Central memory CD8-positive, alpha-beta T cell (primary cell): ENCODE results near the gene TRAK1.
A peak's percentile ranks its signal among the peaks of the same experiment; 100 is the strongest.

Source experiments
- ATAC-seq: fragments of 150-1000 bp; cut with Tn5 transposase; replicated peaks from 2 replicates; pipeline ENCODE4 v1.10.0; 2022; ENCODE audit warnings: mild to moderate bottlenecking, moderate FRiP score, moderate number of reproducible peaks; ENCODE audit not compliant: poor library complexity, severe bottlenecking; ENCODE audit errors: extremely low read depth
- DNase-seq, 2 donors: peaks; one replicate each; pipeline ENCODE4 v3.0.0; 2021; ENCODE audit warnings: low spot score in 2 of 2
- H3K27ac Mint-ChIP-seq: one replicate; pipeline ENCODE4 v1.8.0; 2022; ENCODE audit warnings: low read depth, mild to moderate bottlenecking, moderate library complexity, mixed read lengths
- H3K27me3 Mint-ChIP-seq: one replicate; pipeline ENCODE4 v1.8.0; 2022; ENCODE audit warnings: mixed read lengths
- H3K36me3 Mint-ChIP-seq: one replicate; pipeline ENCODE4 v1.8.0; 2022; ENCODE audit warnings: mild to moderate bottlenecking, moderate library complexity, mixed read lengths; ENCODE audit not compliant: insufficient read depth
- H3K4me1 Mint-ChIP-seq: one replicate; pipeline ENCODE4 v1.8.0; 2022; ENCODE audit warnings: mixed read lengths
- H3K4me3 Mint-ChIP-seq: one replicate; pipeline ENCODE4 v1.8.0; 2022; ENCODE audit warnings: mild to moderate bottlenecking, moderate library complexity, mixed read lengths
- H3K9me3 Mint-ChIP-seq: one replicate; pipeline ENCODE4 v1.8.0; 2022; ENCODE audit warnings: mixed read lengths

The TRAK1 gene

DNA sequence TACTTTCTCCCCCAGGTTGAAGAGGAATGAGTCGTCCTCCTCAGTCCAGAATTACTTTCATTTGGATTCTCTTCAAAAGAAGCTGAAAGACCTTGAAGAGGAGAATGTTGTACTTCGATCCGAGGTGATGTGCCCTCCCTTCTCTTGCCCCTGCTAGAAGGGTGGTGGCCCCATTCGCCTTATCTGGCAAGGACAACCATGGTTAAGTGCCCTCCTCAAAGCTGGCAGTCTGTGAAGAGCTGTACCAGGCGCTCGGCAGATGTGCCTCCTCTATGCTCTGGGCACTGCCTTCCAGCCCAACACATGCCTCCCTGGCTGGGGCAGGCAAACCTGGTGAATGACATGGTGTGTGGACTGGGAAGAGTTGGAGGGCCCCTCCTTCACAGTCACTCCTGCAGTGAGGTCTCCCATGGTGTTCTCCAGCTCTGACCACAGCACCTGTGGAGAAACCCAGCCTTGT is 97.9 kb downstream of the TRAK1 start:
- H3K27me3 Mint-ChIP-seq, result no peaks in the 10 kb centered on the region
- no peak for DNase-seq
- ATAC-seq, result no peak
- peaks cover 25% of the 10 kb centered on the region for H3K4me1 Mint-ChIP-seq
- H3K9me3 Mint-ChIP-seq, result no peaks in the 10 kb centered on the region
- no peak overlapping the region for H3K27ac Mint-ChIP-seq
- H3K36me3 Mint-ChIP-seq, result peaks cover 6% of the 10 kb centered on the region
- H3K4me3 Mint-ChIP-seq, result no peak overlapping the region

DNA sequence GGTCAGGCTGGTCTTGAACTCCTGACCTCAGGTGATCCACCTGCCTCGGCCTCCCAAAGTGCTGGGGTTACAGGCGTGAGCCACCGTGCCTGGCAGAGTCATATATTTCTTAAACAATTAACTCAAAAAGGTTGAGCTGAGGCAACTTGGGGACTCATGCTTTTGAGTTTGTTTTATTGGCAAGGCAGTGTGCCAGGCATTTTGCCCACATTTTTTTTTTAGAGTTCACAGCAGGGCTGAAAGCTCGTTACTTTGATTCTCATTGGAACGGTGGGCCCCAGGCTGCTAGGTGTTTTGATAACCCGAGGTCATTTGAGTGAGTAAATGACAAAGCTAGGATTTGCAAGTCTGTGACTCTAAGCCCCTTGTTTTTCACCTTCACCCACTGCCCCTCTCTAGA is 98.6 kb downstream of the TRAK1 start:
- Mint-ChIP-seq H3K27ac (no peak overlapping the region), H3K36me3 (peaks cover 6% of the 10 kb centered on the region), H3K4me1 (peaks cover 25% of the 10 kb centered on the region), H3K9me3 (no peaks in the 10 kb centered on the region), H3K27me3 (no peaks in the 10 kb centered on the region), H3K4me3 (no peak overlapping the region)
- no peak for ATAC-seq
- DNase-seq, result no peak

DNA sequence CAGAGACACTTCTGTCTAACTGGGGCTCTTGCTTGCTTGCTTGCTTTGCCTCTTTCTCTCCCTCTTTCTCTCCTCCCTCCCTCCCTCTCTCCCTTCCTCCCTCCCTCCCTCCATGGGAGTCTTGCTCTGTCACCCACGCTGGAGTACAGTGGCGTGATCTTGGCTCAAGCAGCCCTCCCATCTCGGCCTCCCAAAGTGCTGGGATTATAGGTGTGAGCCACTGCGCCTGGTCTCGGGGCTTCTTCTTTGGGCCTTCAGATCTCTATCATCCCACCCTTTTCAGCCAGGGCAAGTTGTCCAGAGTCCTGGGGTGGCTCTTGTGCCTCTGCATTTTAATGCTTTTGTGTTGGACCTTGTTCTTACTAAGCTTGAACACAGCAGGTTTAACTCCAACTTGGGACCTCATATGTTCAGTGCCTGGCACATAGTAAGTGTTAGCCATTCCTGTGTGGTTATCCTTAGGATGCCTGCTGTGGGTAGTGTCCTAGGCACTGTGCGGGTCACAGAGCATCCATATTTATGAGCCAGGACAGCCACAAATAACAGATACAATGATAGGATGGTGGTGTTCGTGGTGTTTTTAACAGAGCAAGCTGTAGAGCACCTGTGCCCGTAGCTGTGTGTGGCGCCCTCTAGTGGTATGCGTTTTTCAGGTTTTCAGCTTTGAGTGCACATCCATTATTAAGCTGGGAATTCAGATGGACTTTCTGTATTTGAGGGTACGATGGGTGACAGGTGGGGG is 99.7 kb downstream of the TRAK1 start:
- H3K27ac Mint-ChIP-seq, result no peak overlapping the region

GRCh38 chr3:42191443-42191747 is 100.2 kb downstream of the TRAK1 start:
- Mint-ChIP-seq H3K27me3 (no peaks in the 10 kb centered on the region), H3K4me1 (peaks cover 25% of the 10 kb centered on the region), H3K36me3 (peaks cover 12% of the 10 kb centered on the region), H3K9me3 (no peaks in the 10 kb centered on the region), H3K27ac (no peak overlapping the region), H3K4me3 (no peak overlapping the region)
- no peak for ATAC-seq
- no peak for DNase-seq

More for the DNA sequence above, 99.7 kb downstream of the TRAK1 start:
- peaks cover 25% of the 10 kb centered on the region for H3K4me1 Mint-ChIP-seq
- DNase-seq (peak; percentile 52 to 59), ATAC-seq (peak; percentile 49)
- no peak overlapping the region for H3K4me3 Mint-ChIP-seq
- H3K9me3 Mint-ChIP-seq, result no peaks in the 10 kb centered on the region
- peaks cover 12% of the 10 kb centered on the region for H3K36me3 Mint-ChIP-seq
- H3K27me3 Mint-ChIP-seq, result no peaks in the 10 kb centered on the region

- DNase-seq, result no peak
- Mint-ChIP-seq H3K36me3 (peaks cover 20% of the 10 kb centered on the region), H3K4me1 (peaks cover 24% of the 10 kb centered on the region), H3K9me3 (no peaks in the 10 kb centered on the region), H3K27ac (peak overlapping the region; percentile 32), H3K4me3 (no peak overlapping the region), H3K27me3 (no peaks in the 10 kb centered on the region)
- no peak for ATAC-seq
These were observed 101.4 kb downstream of the TRAK1 start for GRCh38 chr3:42192334-42193200.

DNA sequence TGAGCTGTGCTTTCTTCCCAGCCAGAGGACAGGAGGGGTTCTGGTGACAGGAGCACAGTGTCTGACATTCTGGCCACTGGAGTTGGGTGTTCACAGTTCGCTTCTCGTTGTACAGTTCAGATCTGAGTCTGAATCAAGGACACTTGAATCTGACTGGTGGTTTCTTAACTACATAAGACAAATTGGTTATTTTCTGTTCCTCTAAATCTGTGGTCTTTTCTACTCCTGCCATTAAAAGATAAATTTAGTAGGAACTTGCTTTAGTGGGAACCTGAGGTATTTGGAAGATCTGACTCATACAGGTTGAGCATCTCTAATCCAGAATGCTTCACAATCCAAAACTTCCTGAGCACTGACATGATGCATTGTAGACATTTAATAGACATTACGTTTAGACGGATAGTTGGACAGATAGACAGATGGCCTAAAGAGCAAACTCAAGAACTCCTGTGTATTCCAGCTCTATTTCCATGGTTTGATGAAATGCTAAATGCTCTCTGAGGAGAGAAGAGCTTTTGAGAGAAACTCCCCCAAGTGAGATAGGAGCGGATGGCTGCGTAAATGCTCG is 103.9 kb downstream of the TRAK1 start:
- ATAC-seq, result no peak
- Mint-ChIP-seq H3K4me1 (peaks cover 17% of the 10 kb centered on the region), H3K27me3 (no peaks in the 10 kb centered on the region), H3K9me3 (no peaks in the 10 kb centered on the region), H3K4me3 (no peak overlapping the region), H3K36me3 (peaks cover 26% of the 10 kb centered on the region), H3K27ac (peak overlapping the region; percentile 16)
- no peak for DNase-seq

DNA sequence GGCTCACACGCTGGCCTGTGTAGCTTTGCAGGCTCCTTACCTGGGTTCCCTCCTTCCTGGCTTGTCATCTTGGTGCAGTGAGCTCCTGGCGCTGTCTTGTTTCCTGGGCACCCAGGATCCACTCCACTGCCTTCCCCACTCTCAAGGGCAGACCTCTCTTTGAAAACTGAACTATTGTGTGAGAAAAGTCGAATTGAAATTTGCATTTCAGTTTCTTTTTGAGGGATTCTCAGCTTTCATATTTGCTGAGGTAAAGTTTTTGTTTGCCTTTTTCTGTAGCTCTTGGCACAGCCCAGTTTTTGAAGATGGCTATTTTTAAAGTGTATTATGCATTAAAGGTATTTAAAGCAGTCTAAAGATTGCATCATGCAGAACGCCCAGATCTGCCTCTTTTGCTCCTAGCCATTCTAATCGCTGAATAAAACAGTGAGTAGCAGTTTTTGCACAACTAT is 104.7 kb downstream of the TRAK1 start:
- Mint-ChIP-seq H3K27me3 (no peaks in the 10 kb centered on the region), H3K36me3 (peaks cover 26% of the 10 kb centered on the region), H3K4me1 (peaks cover 15% of the 10 kb centered on the region), H3K9me3 (no peaks in the 10 kb centered on the region), H3K4me3 (no peak overlapping the region), H3K27ac (no peak overlapping the region)
- DNase-seq, result no peak
- no peak for ATAC-seq

- Mint-ChIP-seq H3K4me3 (no peak overlapping the region), H3K9me3 (no peaks in the 10 kb centered on the region), H3K36me3 (peaks cover 30% of the 10 kb centered on the region), H3K27me3 (no peaks in the 10 kb centered on the region), H3K4me1 (no peaks in the 10 kb centered on the region), H3K27ac (no peak overlapping the region)
- ATAC-seq (no peak), DNase-seq (no peak)
These were observed 107.6 kb downstream of the TRAK1 start for GRCh38 chr3:42198709-42199108.

GRCh38 chr3:42202217-42202865 is 111.2 kb downstream of the TRAK1 start:
- no peaks in the 10 kb centered on the region for H3K9me3 Mint-ChIP-seq
- no peak overlapping the region for H3K4me3 Mint-ChIP-seq
- H3K36me3 Mint-ChIP-seq, result peaks cover 17% of the 10 kb centered on the region
- no peak overlapping the region for H3K27ac Mint-ChIP-seq
- no peaks in the 10 kb centered on the region for H3K4me1 Mint-ChIP-seq
- DNase-seq, result no peak
- no peaks in the 10 kb centered on the region for H3K27me3 Mint-ChIP-seq
- no peak for ATAC-seq

DNA sequence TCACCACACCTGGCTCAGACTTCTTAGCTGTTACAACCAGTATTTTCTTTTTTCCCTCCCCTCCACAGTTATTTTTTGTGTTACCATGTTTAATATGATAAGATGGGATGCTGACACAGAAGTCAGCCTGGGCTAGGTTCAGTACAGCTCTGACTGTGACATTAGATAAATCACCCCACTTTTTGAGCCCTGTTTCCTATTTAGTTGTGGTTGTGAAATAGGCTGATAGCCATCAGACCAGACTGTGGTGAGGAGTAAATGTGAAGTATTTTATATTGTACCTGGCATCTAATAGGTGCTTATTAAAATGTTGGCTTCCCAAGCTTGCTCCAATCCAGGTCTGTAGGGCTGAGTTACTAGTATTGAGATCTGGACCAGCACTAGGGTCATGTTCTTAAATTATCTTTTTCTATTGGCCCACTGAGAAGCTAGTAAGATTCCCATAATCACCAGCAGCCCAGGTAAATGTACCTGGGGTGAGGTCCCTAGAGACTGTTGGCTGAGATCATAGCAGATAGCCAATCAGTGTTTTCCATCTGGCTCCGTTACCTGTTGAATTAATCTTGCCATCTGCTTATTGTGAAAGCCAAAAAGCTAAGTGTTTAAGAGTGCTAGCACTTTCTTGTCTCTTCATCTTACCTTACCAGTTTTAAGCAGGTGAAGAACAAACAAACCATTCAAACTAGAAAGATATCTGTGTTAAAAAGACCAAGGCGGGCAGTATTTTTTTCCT is 113.9 kb downstream of the TRAK1 start:
- ATAC-seq (no peak), DNase-seq (no peak)
- Mint-ChIP-seq H3K36me3 (peaks cover 9% of the 10 kb centered on the region), H3K4me3 (no peak overlapping the region), H3K9me3 (no peaks in the 10 kb centered on the region), H3K27me3 (no peaks in the 10 kb centered on the region), H3K4me1 (no peaks in the 10 kb centered on the region), H3K27ac (no peak overlapping the region)

- DNase-seq (no peak), ATAC-seq (no peak)
- Mint-ChIP-seq H3K36me3 (peaks cover 13% of the 10 kb centered on the region), H3K4me1 (no peaks in the 10 kb centered on the region), H3K4me3 (no peak overlapping the region), H3K27me3 (no peaks in the 10 kb centered on the region), H3K27ac (no peak overlapping the region), H3K9me3 (no peaks in the 10 kb centered on the region)
These were observed 114.8 kb downstream of the TRAK1 start for GRCh38 chr3:42205800-42206514.
